ENCODE results near the gene HOXA5. TPM values are rescaled to one million over a fixed set of nuclear protein-coding genes. Genes with fewer than 3 reads are reported as not detected.

Gene HOXA5
- total RNA-seq, 2 donors from 2014 or later, result not detected

- H3K4me3 Mint-ChIP-seq, result no peak overlapping the region
- H3K4me1 Mint-ChIP-seq, result peaks cover 17% of the 10 kb centered on the region
- ATAC-seq (replicated peaks), result no peak
- no peak overlapping the region for H3K27ac Mint-ChIP-seq
- H3K9me3 Mint-ChIP-seq, result no peaks in the 10 kb centered on the region
- H3K36me3 Mint-ChIP-seq (ENCODE audit: low read depth), result peaks cover 35% of the 10 kb centered on the region
- H3K27me3 Mint-ChIP-seq, result peaks cover 53% of the 10 kb centered on the region
These were observed 39.0 kb downstream of the HOXA5 start for GRCh38 chr7:27104341-27105058.

GRCh38 chr7:27103489-27104226, 39.8 kb downstream of the HOXA5 start:
- Mint-ChIP-seq H3K36me3 (ENCODE audit: low read depth) (peaks cover 37% of the 10 kb centered on the region), H3K4me3 (no peak overlapping the region), H3K27me3 (peaks cover 55% of the 10 kb centered on the region), H3K9me3 (no peaks in the 10 kb centered on the region), H3K27ac (no peak overlapping the region), H3K4me1 (peaks cover 17% of the 10 kb centered on the region)
- ATAC-seq (replicated peaks), result no peak

GRCh38 chr7:27102581-27103442, 40.7 kb downstream of the HOXA5 start, which contains the start of gene HOXA2:
Gene HOXA2, minus strand, starts transcription at chr7:27102683. Its CDS starts 183 bp downstream, at chr7:27102500.
- peaks cover 55% of the 10 kb centered on the region for H3K27me3 Mint-ChIP-seq
- no peak within 1 kb of the TSS for H3K27ac Mint-ChIP-seq
- peak within 1 kb of the TSS; percentile 43 for H3K4me3 Mint-ChIP-seq
- H3K4me1 Mint-ChIP-seq, result peaks cover 17% of the 10 kb centered on the region
- H3K9me3 Mint-ChIP-seq, result no peaks in the 10 kb centered on the region
- no peak for ATAC-seq (replicated peaks)
- H3K36me3 Mint-ChIP-seq (ENCODE audit: low read depth), result peaks cover 37% of the 10 kb centered on the region

GRCh38 chr7:27101957-27102580, 41.4 kb downstream of the HOXA5 start:
- H3K4me3 Mint-ChIP-seq, result peak overlapping the region; percentile 43
- H3K36me3 Mint-ChIP-seq (ENCODE audit: low read depth), result peaks cover 37% of the 10 kb centered on the region
- H3K9me3 Mint-ChIP-seq, result no peaks in the 10 kb centered on the region
- no peak overlapping the region for H3K27ac Mint-ChIP-seq
- peaks cover 17% of the 10 kb centered on the region for H3K4me1 Mint-ChIP-seq
- no peak for ATAC-seq (replicated peaks)
- peaks cover 55% of the 10 kb centered on the region for H3K27me3 Mint-ChIP-seq

GRCh38 chr7:27101171-27101956, 42.1 kb downstream of the HOXA5 start:
- H3K36me3 Mint-ChIP-seq (ENCODE audit: low read depth), result peaks cover 37% of the 10 kb centered on the region
- no peaks in the 10 kb centered on the region for H3K9me3 Mint-ChIP-seq
- no peak overlapping the region for H3K27ac Mint-ChIP-seq
- peaks cover 56% of the 10 kb centered on the region for H3K27me3 Mint-ChIP-seq
- peaks cover 18% of the 10 kb centered on the region for H3K4me1 Mint-ChIP-seq
- no peak overlapping the region for H3K4me3 Mint-ChIP-seq
- no peak for ATAC-seq (replicated peaks)

GRCh38 chr7:27100694-27101170, 42.7 kb downstream of the HOXA5 start:
- Mint-ChIP-seq H3K36me3 (ENCODE audit: low read depth) (peaks cover 37% of the 10 kb centered on the region), H3K4me1 (peaks cover 18% of the 10 kb centered on the region), H3K27ac (no peak overlapping the region), H3K27me3 (peaks cover 56% of the 10 kb centered on the region), H3K4me3 (no peak overlapping the region), H3K9me3 (no peaks in the 10 kb centered on the region)
- ATAC-seq (replicated peaks), result no peak

- peaks cover 37% of the 10 kb centered on the region for H3K36me3 Mint-ChIP-seq (ENCODE audit: low read depth)
- peaks cover 59% of the 10 kb centered on the region for H3K27me3 Mint-ChIP-seq
- no peak for ATAC-seq (replicated peaks)
- H3K9me3 Mint-ChIP-seq, result no peaks in the 10 kb centered on the region
- peaks cover 18% of the 10 kb centered on the region for H3K4me1 Mint-ChIP-seq
- H3K4me3 Mint-ChIP-seq, result no peak overlapping the region
- no peak overlapping the region for H3K27ac Mint-ChIP-seq
These were observed 43.8 kb downstream of the HOXA5 start for GRCh38 chr7:27099453-27100370.

- H3K4me1 Mint-ChIP-seq, result peaks cover 16% of the 10 kb centered on the region
- H3K36me3 Mint-ChIP-seq (ENCODE audit: low read depth), result peaks cover 37% of the 10 kb centered on the region
- H3K27ac Mint-ChIP-seq, result no peak overlapping the region
- no peaks in the 10 kb centered on the region for H3K9me3 Mint-ChIP-seq
- H3K27me3 Mint-ChIP-seq, result peaks cover 60% of the 10 kb centered on the region
- no peak for ATAC-seq (replicated peaks)
- H3K4me3 Mint-ChIP-seq, result no peak overlapping the region
These were observed 44.7 kb downstream of the HOXA5 start for GRCh38 chr7:27098578-27099451.

GRCh38 chr7:27097686-27098577, 45.5 kb downstream of the HOXA5 start:
- peak overlapping the region; percentile 81 for H3K4me3 Mint-ChIP-seq
- ATAC-seq (replicated peaks), result no peak
- H3K27me3 Mint-ChIP-seq, result peaks cover 61% of the 10 kb centered on the region
- H3K4me1 Mint-ChIP-seq, result peaks cover 11% of the 10 kb centered on the region
- H3K36me3 Mint-ChIP-seq (ENCODE audit: low read depth), result peaks cover 35% of the 10 kb centered on the region
- no peaks in the 10 kb centered on the region for H3K9me3 Mint-ChIP-seq
- H3K27ac Mint-ChIP-seq, result no peak overlapping the region

- Mint-ChIP-seq H3K36me3 (ENCODE audit: low read depth) (peaks cover 27% of the 10 kb centered on the region), H3K27me3 (peaks cover 63% of the 10 kb centered on the region), H3K4me3 (peak overlapping the region; percentile 81), H3K27ac (no peak overlapping the region), H3K4me1 (peaks cover 5% of the 10 kb centered on the region), H3K9me3 (no peaks in the 10 kb centered on the region)
- ATAC-seq (replicated peaks), result peak; percentile 20
These were observed 46.5 kb downstream of the HOXA5 start for GRCh38 chr7:27096768-27097514.

All from activated T-helper 17 cell treated with anti-CD3 and anti-CD28 coated beads, Interleukin-2, amount 50 U/mL, for 72 hours (primary cell).